ENCODE results near the gene MAD1L1. TPM values are rescaled to one million over a fixed set of nuclear protein-coding genes. Genes with fewer than 3 reads are reported as not detected.

The MAD1L1 gene
- polyA plus RNA-seq, 4 donors = 12.3 to 21.7 (median 18.1) TPM

- Histone ChIP-seq H3K9me3 (ENCODE audit: control insufficient read depth in 2 of 2, insufficient read depth in 1 of 2, low read depth in 1 of 2, low read length in 1 of 2) (peaks cover 0 to 22% of the 10 kb centered on the region in 2 donors), H3K27ac (ENCODE audit: low read depth in 1 of 3, low read length in 2 of 3) (no peak overlapping the region), H3K27me3 (ENCODE audit: control insufficient read depth in 3 of 3, insufficient read depth in 3 of 3, low read length in 3 of 3) (no peaks in the 10 kb centered on the region), H3K36me3 (ENCODE audit: control insufficient read depth in 3 of 3, insufficient read depth in 2 of 3, low read depth in 1 of 3, low read length in 3 of 3) (peaks cover 0 to 22% (median 0%) of the 10 kb centered on the region in 3 donors), H3K4me1 (ENCODE audit: control insufficient read depth in 3 of 3, insufficient read depth in 2 of 3, low read depth in 1 of 3, low read length in 2 of 3) (no peaks in the 10 kb centered on the region), H3K4me3 (ENCODE audit: low read depth in 1 of 3, low read length in 3 of 3) (no peak overlapping the region)
- FAIRE-seq (no peak), DNase-seq (no peak)
- 87 to 97% (median 96%) methylated on average over 26 of the region's 26 CpGs for WGBS, 3 donors
These were observed 191.0 kb downstream of the MAD1L1 start for GRCh38 chr7:2041496-2042367.

- no peak overlapping the region for H3K27ac ChIP-seq (ENCODE audit: low read depth in 1 of 3, low read length in 2 of 3)
- H3K9me3 ChIP-seq (ENCODE audit: control insufficient read depth in 2 of 2, insufficient read depth in 1 of 2, low read depth in 1 of 2, low read length in 1 of 2) = peaks cover 0 to 22% of the 10 kb centered on the region in 2 donors
- no peaks in the 10 kb centered on the region for H3K4me1 ChIP-seq (ENCODE audit: control insufficient read depth in 3 of 3, insufficient read depth in 2 of 3, low read depth in 1 of 3, low read length in 2 of 3)
- no peak overlapping the region for H3K4me3 ChIP-seq (ENCODE audit: low read depth in 1 of 3, low read length in 3 of 3)
- H3K27me3 ChIP-seq (ENCODE audit: control insufficient read depth in 3 of 3, insufficient read depth in 3 of 3, low read length in 3 of 3) = no peaks in the 10 kb centered on the region
- no peak for FAIRE-seq
- WGBS, 3 donors = 77 to 90% (median 83%) methylated on average over 6 of the region's 6 CpGs
- H3K36me3 ChIP-seq (ENCODE audit: control insufficient read depth in 3 of 3, insufficient read depth in 2 of 3, low read depth in 1 of 3, low read length in 3 of 3) = peaks cover 0 to 22% (median 0%) of the 10 kb centered on the region in 3 donors
- DNase-seq = no peak
These were observed 191.9 kb downstream of the MAD1L1 start for GRCh38 chr7:2040893-2041270.

- Histone ChIP-seq H3K4me1 (ENCODE audit: control insufficient read depth in 3 of 3, insufficient read depth in 2 of 3, low read depth in 1 of 3, low read length in 2 of 3) (no peaks in the 10 kb centered on the region), H3K36me3 (ENCODE audit: control insufficient read depth in 3 of 3, insufficient read depth in 2 of 3, low read depth in 1 of 3, low read length in 3 of 3) (peaks cover 0 to 22% (median 0%) of the 10 kb centered on the region in 3 donors), H3K27me3 (ENCODE audit: control insufficient read depth in 3 of 3, insufficient read depth in 3 of 3, low read length in 3 of 3) (no peaks in the 10 kb centered on the region), H3K9me3 (ENCODE audit: control insufficient read depth in 2 of 2, insufficient read depth in 1 of 2, low read depth in 1 of 2, low read length in 1 of 2) (peaks cover 0 to 22% of the 10 kb centered on the region in 2 donors), H3K27ac (ENCODE audit: low read depth in 1 of 3, low read length in 2 of 3) (no peak overlapping the region), H3K4me3 (ENCODE audit: low read depth in 1 of 3, low read length in 3 of 3) (no peak overlapping the region)
- FAIRE-seq = no peak
- DNase-seq = no peak
- WGBS, 3 donors = 95 to 96% (median 96%) methylated on average over 22 of the region's 22 CpGs
These were observed 192.4 kb downstream of the MAD1L1 start for GRCh38 chr7:2040201-2040892.

GRCh38 chr7:2038931-2039728 lies 193.6 kb downstream of the MAD1L1 start:
- peaks cover 0 to 21% (median 0%) of the 10 kb centered on the region in 3 donors for H3K36me3 ChIP-seq (ENCODE audit: control insufficient read depth in 3 of 3, insufficient read depth in 2 of 3, low read depth in 1 of 3, low read length in 3 of 3)
- H3K4me3 ChIP-seq (ENCODE audit: low read depth in 1 of 3, low read length in 3 of 3) = no peak overlapping the region
- no peak overlapping the region for H3K27ac ChIP-seq (ENCODE audit: low read depth in 1 of 3, low read length in 2 of 3)
- H3K4me1 ChIP-seq (ENCODE audit: control insufficient read depth in 3 of 3, insufficient read depth in 2 of 3, low read depth in 1 of 3, low read length in 2 of 3) = no peaks in the 10 kb centered on the region
- FAIRE-seq (no peak), DNase-seq (no peak)
- no peaks in the 10 kb centered on the region for H3K27me3 ChIP-seq (ENCODE audit: control insufficient read depth in 3 of 3, insufficient read depth in 3 of 3, low read length in 3 of 3)
- 63 to 89% (median 85%) methylated on average over 23 of the region's 23 CpGs for WGBS, 3 donors
- H3K9me3 ChIP-seq (ENCODE audit: control insufficient read depth in 2 of 2, insufficient read depth in 1 of 2, low read depth in 1 of 2, low read length in 1 of 2) = peaks cover 0 to 17% of the 10 kb centered on the region in 2 donors

- H3K9me3 ChIP-seq (ENCODE audit: control insufficient read depth in 2 of 2, insufficient read depth in 1 of 2, low read depth in 1 of 2, low read length in 1 of 2) = peaks cover 0 to 10% of the 10 kb centered on the region in 2 donors
- no peaks in the 10 kb centered on the region for H3K4me1 ChIP-seq (ENCODE audit: control insufficient read depth in 3 of 3, insufficient read depth in 2 of 3, low read depth in 1 of 3, low read length in 2 of 3)
- WGBS, 3 donors = 7 to 23% (median 7%) methylated on average over 13 of the region's 13 CpGs
- peak overlapping the region in 1 of 3 donors; percentile 45 for H3K4me3 ChIP-seq (ENCODE audit: low read depth in 1 of 3, low read length in 3 of 3)
- peak overlapping the region; percentile 1 to 66 (median 15) for H3K27ac ChIP-seq (ENCODE audit: low read depth in 1 of 3, low read length in 2 of 3)
- H3K27me3 ChIP-seq (ENCODE audit: control insufficient read depth in 3 of 3, insufficient read depth in 3 of 3, low read length in 3 of 3) = no peaks in the 10 kb centered on the region
- peaks cover 0 to 10% (median 0%) of the 10 kb centered on the region in 3 donors for H3K36me3 ChIP-seq (ENCODE audit: control insufficient read depth in 3 of 3, insufficient read depth in 2 of 3, low read depth in 1 of 3, low read length in 3 of 3)
- no peak for FAIRE-seq
- DNase-seq = peak; percentile 12 to 82
These were observed 194.8 kb downstream of the MAD1L1 start for GRCh38 chr7:2037808-2038522.

- peaks cover 0 to 4% of the 10 kb centered on the region in 2 donors for H3K9me3 ChIP-seq (ENCODE audit: control insufficient read depth in 2 of 2, insufficient read depth in 1 of 2, low read depth in 1 of 2, low read length in 1 of 2)
- no peaks in the 10 kb centered on the region for H3K27me3 ChIP-seq (ENCODE audit: control insufficient read depth in 3 of 3, insufficient read depth in 3 of 3, low read length in 3 of 3)
- 38 to 63% (median 38%) methylated on average over 17 of the region's 17 CpGs for WGBS, 3 donors
- peak overlapping the region in 1 of 3 donors; percentile 45 for H3K4me3 ChIP-seq (ENCODE audit: low read depth in 1 of 3, low read length in 3 of 3)
- FAIRE-seq (no peak), DNase-seq (peak in 1 of 2 donors; percentile 5)
- H3K36me3 ChIP-seq (ENCODE audit: control insufficient read depth in 3 of 3, insufficient read depth in 2 of 3, low read depth in 1 of 3, low read length in 3 of 3) = peaks cover 0 to 5% (median 0%) of the 10 kb centered on the region in 3 donors
- H3K4me1 ChIP-seq (ENCODE audit: control insufficient read depth in 3 of 3, insufficient read depth in 2 of 3, low read depth in 1 of 3, low read length in 2 of 3) = no peaks in the 10 kb centered on the region
- H3K27ac ChIP-seq (ENCODE audit: low read depth in 1 of 3, low read length in 2 of 3) = peak overlapping the region; percentile 1 to 32 (median 15)
These were observed 195.4 kb downstream of the MAD1L1 start for GRCh38 chr7:2037301-2037807.

GRCh38 chr7:2036786-2037185 lies 196.0 kb downstream of the MAD1L1 start:
- WGBS, 3 donors = 91 to 95% (median 92%) methylated on average over 20 of the region's 20 CpGs
- no peak overlapping the region for H3K27ac ChIP-seq (ENCODE audit: low read depth in 1 of 3, low read length in 2 of 3)
- no peaks in the 10 kb centered on the region for H3K36me3 ChIP-seq (ENCODE audit: control insufficient read depth in 3 of 3, insufficient read depth in 2 of 3, low read depth in 1 of 3, low read length in 3 of 3)
- FAIRE-seq (no peak), DNase-seq (no peak)
- H3K4me1 ChIP-seq (ENCODE audit: control insufficient read depth in 3 of 3, insufficient read depth in 2 of 3, low read depth in 1 of 3, low read length in 2 of 3) = no peaks in the 10 kb centered on the region
- H3K4me3 ChIP-seq (ENCODE audit: low read depth in 1 of 3, low read length in 3 of 3) = no peak overlapping the region
- H3K27me3 ChIP-seq (ENCODE audit: control insufficient read depth in 3 of 3, insufficient read depth in 3 of 3, low read length in 3 of 3) = no peaks in the 10 kb centered on the region
- no peaks in the 10 kb centered on the region for H3K9me3 ChIP-seq (ENCODE audit: control insufficient read depth in 2 of 2, insufficient read depth in 1 of 2, low read depth in 1 of 2, low read length in 1 of 2)
